ENCODE data around the gene SGTB.
"Not testable (repeated sequence)": the region's sequence is repeated elsewhere in the genome, so short reads cannot be mapped to it uniquely, and the experiment has no call there.

The SGTB gene

GRCh38 chr5:65624571-65625555 is 97.0 kb downstream of the SGTB start, which contains the start of the genes SHLD3 and TRAPPC13:
TSS of gene SHLD3 (plus strand) at chr5:65625027. CDS start at chr5:65629588, 4,561 bp downstream.
TSS of gene TRAPPC13 (plus strand) at chr5:65625027. CDS start at chr5:65625061, 34 bp downstream.
- peak within 1 kb of the TSS; percentile 50 for H3K27ac ChIP-seq (replicated peaks; ENCODE audit: low read length)
- no peak within 1 kb of the TSS for H3K14ac ChIP-seq (ENCODE audit: low read length)
- H4K8ac ChIP-seq (ENCODE audit: low read depth, low read length) = peak within 1 kb of the TSS; percentile 66
- no peaks in the 10 kb centered on the region for H3K9me3 ChIP-seq (replicated peaks in 1 of 2; ENCODE audit: control insufficient read depth in 2 of 2, insufficient read depth in 1 of 2, low read depth in 1 of 2, low read length in 2 of 2)
- H3K23ac ChIP-seq (ENCODE audit: low read depth, low read length, poor library complexity) = no peak within 1 kb of the TSS
- no peak within 1 kb of the TSS for H2BK15ac ChIP-seq (ENCODE audit: low read length)
- H3K4me2 ChIP-seq (ENCODE audit: insufficient read depth, low read length, poor library complexity, severe bottlenecking) = peak within 1 kb of the TSS; percentile 66
- peak within 1 kb of the TSS; percentile 94 for H3K18ac ChIP-seq (ENCODE audit: low read length)
- DNase-seq (ENCODE audit: low spot score) = peak; percentile 85
- no peak within 1 kb of the TSS for H2BK12ac ChIP-seq (ENCODE audit: low read length)
- WGBS, 2 donors (ENCODE audit: extremely low coverage in 2 of 2, insufficient read length in 2 of 2, insufficient replicate concordance in 1 of 2) = no CpG with 5 or more reads among the region's 36 CpGs
- no peak within 1 kb of the TSS for H2BK5ac ChIP-seq (ENCODE audit: low read length)
- H3K36me3 ChIP-seq (replicated peaks in 1 of 2; ENCODE audit: control insufficient read depth in 2 of 2, insufficient read depth in 2 of 2, low read length in 2 of 2) = peaks cover 2 to 12% of the 10 kb centered on the region in 2 donors
- H2AFZ ChIP-seq (ENCODE audit: low read length) = peak within 1 kb of the TSS; percentile 93
- peak within 1 kb of the TSS; percentile 93 for H3K9ac ChIP-seq (ENCODE audit: low read depth, low read length, poor library complexity)
- H4K91ac ChIP-seq (ENCODE audit: low read depth, low read length, poor library complexity) = no peak within 1 kb of the TSS
- H3K4me3 ChIP-seq (ENCODE audit: low read length in 2 of 2) = peak within 1 kb of the TSS; percentile 75 to 97
- no peaks in the 10 kb centered on the region for H3K27me3 ChIP-seq (ENCODE audit: control insufficient read depth in 3 of 3, insufficient read depth in 3 of 3, low read depth in 1 of 3, low read length in 3 of 3)
- H3K4me1 ChIP-seq (ENCODE audit: control insufficient read depth in 2 of 2, insufficient read depth in 1 of 2, low read depth in 1 of 2, low read length in 2 of 2) = peaks cover 6 to 13% of the 10 kb centered on the region in 2 donors
- no peaks in the 10 kb centered on the region for H3K79me1 ChIP-seq (ENCODE audit: low read depth, low read length)
- no peak within 1 kb of the TSS for H2BK120ac ChIP-seq (ENCODE audit: low read depth, low read length)
- no peak within 1 kb of the TSS for H3K4ac ChIP-seq (ENCODE audit: low read length)
- no peak within 1 kb of the TSS for H2AK5ac ChIP-seq (ENCODE audit: low read depth, low read length)

GRCh38 chr5:65624025-65624570 is 97.8 kb downstream of the SGTB start, which contains the start of gene TRIM23:
TSS of gene TRIM23 (minus strand) at chr5:65624333. CDS start at chr5:65624274, 59 bp downstream.
- H4K8ac ChIP-seq (ENCODE audit: low read depth, low read length) = peak within 1 kb of the TSS; percentile 66
- DNase-seq (ENCODE audit: low spot score) = peak; percentile 89
- peaks cover 0 to 4% of the 10 kb centered on the region in 2 donors for H3K36me3 ChIP-seq (replicated peaks in 1 of 2; ENCODE audit: control insufficient read depth in 2 of 2, insufficient read depth in 2 of 2, low read length in 2 of 2)
- no peak within 1 kb of the TSS for H3K14ac ChIP-seq (ENCODE audit: low read length)
- peak within 1 kb of the TSS; percentile 75 to 97 for H3K4me3 ChIP-seq (ENCODE audit: low read length in 2 of 2)
- peak within 1 kb of the TSS; percentile 66 for H3K4me2 ChIP-seq (ENCODE audit: insufficient read depth, low read length, poor library complexity, severe bottlenecking)
- H3K9me3 ChIP-seq (replicated peaks in 1 of 2; ENCODE audit: control insufficient read depth in 2 of 2, insufficient read depth in 1 of 2, low read depth in 1 of 2, low read length in 2 of 2) = no peaks in the 10 kb centered on the region
- H3K4me1 ChIP-seq (ENCODE audit: control insufficient read depth in 2 of 2, insufficient read depth in 1 of 2, low read depth in 1 of 2, low read length in 2 of 2) = peaks cover 6 to 13% of the 10 kb centered on the region in 2 donors
- H2AK5ac ChIP-seq (ENCODE audit: low read depth, low read length) = no peak within 1 kb of the TSS
- H2BK15ac ChIP-seq (ENCODE audit: low read length) = no peak within 1 kb of the TSS
- H4K91ac ChIP-seq (ENCODE audit: low read depth, low read length, poor library complexity) = no peak within 1 kb of the TSS
- peak within 1 kb of the TSS; percentile 50 for H3K27ac ChIP-seq (replicated peaks; ENCODE audit: low read length)
- H3K23ac ChIP-seq (ENCODE audit: low read depth, low read length, poor library complexity) = no peak within 1 kb of the TSS
- H3K18ac ChIP-seq (ENCODE audit: low read length) = peak within 1 kb of the TSS; percentile 94
- H3K4ac ChIP-seq (ENCODE audit: low read length) = no peak within 1 kb of the TSS
- peak within 1 kb of the TSS; percentile 93 for H2AFZ ChIP-seq (ENCODE audit: low read length)
- no peak within 1 kb of the TSS for H2BK5ac ChIP-seq (ENCODE audit: low read length)
- H3K79me1 ChIP-seq (ENCODE audit: low read depth, low read length) = no peaks in the 10 kb centered on the region
- peak within 1 kb of the TSS; percentile 93 for H3K9ac ChIP-seq (ENCODE audit: low read depth, low read length, poor library complexity)
- H3K27me3 ChIP-seq (ENCODE audit: control insufficient read depth in 3 of 3, insufficient read depth in 3 of 3, low read depth in 1 of 3, low read length in 3 of 3) = no peaks in the 10 kb centered on the region
- no peak within 1 kb of the TSS for H2BK12ac ChIP-seq (ENCODE audit: low read length)
- no peak within 1 kb of the TSS for H2BK120ac ChIP-seq (ENCODE audit: low read depth, low read length)
- no CpG with 5 or more reads among the region's 32 CpGs for WGBS, 2 donors (ENCODE audit: extremely low coverage in 2 of 2, insufficient read length in 2 of 2, insufficient replicate concordance in 1 of 2)

- Histone ChIP-seq H3K18ac (ENCODE audit: low read length) (no peak overlapping the region), H3K9me3 (replicated peaks in 1 of 2; ENCODE audit: control insufficient read depth in 2 of 2, insufficient read depth in 1 of 2, low read depth in 1 of 2, low read length in 2 of 2) (no peaks in the 10 kb centered on the region), H2AK5ac (ENCODE audit: low read depth, low read length) (no peak overlapping the region), H3K9ac (ENCODE audit: low read depth, low read length, poor library complexity) (peak overlapping the region; percentile 60), H3K14ac (ENCODE audit: low read length) (no peak overlapping the region), H2AFZ (ENCODE audit: low read length) (peak overlapping the region; percentile 93), H3K4me1 (ENCODE audit: control insufficient read depth in 2 of 2, insufficient read depth in 1 of 2, low read depth in 1 of 2, low read length in 2 of 2) (peaks cover 6 to 13% of the 10 kb centered on the region in 2 donors), H3K27ac (replicated peaks; ENCODE audit: low read length) (no peak overlapping the region), H4K91ac (ENCODE audit: low read depth, low read length, poor library complexity) (no peak overlapping the region), H4K8ac (ENCODE audit: low read depth, low read length) (no peak overlapping the region), H3K36me3 (replicated peaks in 1 of 2; ENCODE audit: control insufficient read depth in 2 of 2, insufficient read depth in 2 of 2, low read length in 2 of 2) (no peaks in the 10 kb centered on the region), H2BK12ac (ENCODE audit: low read length) (no peak overlapping the region), H3K4ac (ENCODE audit: low read length) (no peak overlapping the region), H2BK120ac (ENCODE audit: low read depth, low read length) (no peak overlapping the region), H2BK15ac (ENCODE audit: low read length) (no peak overlapping the region), H3K4me2 (ENCODE audit: insufficient read depth, low read length, poor library complexity, severe bottlenecking) (peak overlapping the region; percentile 66), H3K4me3 (ENCODE audit: low read length in 2 of 2) (peak overlapping the region; percentile 75 to 97), H3K79me1 (ENCODE audit: low read depth, low read length) (no peaks in the 10 kb centered on the region), H3K23ac (ENCODE audit: low read depth, low read length, poor library complexity) (no peak overlapping the region), H3K27me3 (ENCODE audit: control insufficient read depth in 3 of 3, insufficient read depth in 3 of 3, low read depth in 1 of 3, low read length in 3 of 3) (no peaks in the 10 kb centered on the region), H2BK5ac (ENCODE audit: low read length) (no peak overlapping the region)
- DNase-seq (ENCODE audit: low spot score) = no peak
- WGBS, 2 donors (ENCODE audit: extremely low coverage in 2 of 2, insufficient read length in 2 of 2, insufficient replicate concordance in 1 of 2) = no CpG with 5 or more reads among the region's 9 CpGs
Measured at GRCh38 chr5:65623482-65623881, 98.4 kb downstream of the SGTB start.

- H3K79me1 ChIP-seq (ENCODE audit: low read depth, low read length); H4K8ac ChIP-seq (ENCODE audit: low read depth, low read length); H3K4me2 ChIP-seq (ENCODE audit: insufficient read depth, low read length, poor library complexity, severe bottlenecking); H3K27me3 ChIP-seq (ENCODE audit: control insufficient read depth in 3 of 3, insufficient read depth in 3 of 3, low read depth in 1 of 3, low read length in 3 of 3); H3K14ac ChIP-seq (ENCODE audit: low read length); H3K18ac ChIP-seq (ENCODE audit: low read length); H2BK120ac ChIP-seq (ENCODE audit: low read depth, low read length); H3K4me3 ChIP-seq (ENCODE audit: low read length in 2 of 2); H2AFZ ChIP-seq (ENCODE audit: low read length); H4K91ac ChIP-seq (ENCODE audit: low read depth, low read length, poor library complexity); H2BK15ac ChIP-seq (ENCODE audit: low read length); H2BK5ac ChIP-seq (ENCODE audit: low read length); H2AK5ac ChIP-seq (ENCODE audit: low read depth, low read length); H3K27ac ChIP-seq (replicated peaks; ENCODE audit: low read length); H3K9me3 ChIP-seq (replicated peaks in 1 of 2; ENCODE audit: control insufficient read depth in 2 of 2, insufficient read depth in 1 of 2, low read depth in 1 of 2, low read length in 2 of 2); DNase-seq (ENCODE audit: low spot score); H3K4ac ChIP-seq (ENCODE audit: low read length); H3K23ac ChIP-seq (ENCODE audit: low read depth, low read length, poor library complexity); H3K9ac ChIP-seq (ENCODE audit: low read depth, low read length, poor library complexity); H2BK12ac ChIP-seq (ENCODE audit: low read length): not testable (repeated sequence)
- Histone ChIP-seq H3K36me3 (replicated peaks in 1 of 2; ENCODE audit: control insufficient read depth in 2 of 2, insufficient read depth in 2 of 2, low read length in 2 of 2) (peaks cover 0 to 10% of the 10 kb centered on the region in 2 donors), H3K4me1 (ENCODE audit: control insufficient read depth in 2 of 2, insufficient read depth in 1 of 2, low read depth in 1 of 2, low read length in 2 of 2) (peaks cover 6 to 13% of the 10 kb centered on the region in 2 donors)
- WGBS, 2 donors (ENCODE audit: extremely low coverage in 2 of 2, insufficient read length in 2 of 2, insufficient replicate concordance in 1 of 2) = no CpG with 5 or more reads among the region's 4 CpGs
Measured at GRCh38 chr5:65621961-65622360, 99.9 kb downstream of the SGTB start.

Data from neuronal stem cell (in vitro differentiated cells).